HepG2 (cell line): Measurements from ENCODE around the gene ITGB2. TPM values are rescaled to one million over a fixed set of nuclear protein-coding genes. Genes with fewer than 3 reads are reported as not detected.

Experiments used
- BCL6 ChIP-seq: IDR thresholded peaks from 2 replicates; pipeline ENCODE4 v1.6.1; 2016; ENCODE audit warnings: missing genetic modification reagents, missing compliant biosample characterization
- FIP1L1 ChIP-seq: fragments of 200-400 bp; formaldehyde crosslinking; IDR thresholded peaks from 2 replicates; pipeline ENCODE4 v1.6.1; 2018; ENCODE audit warnings: low read depth, mild to moderate bottlenecking, low read length, moderate library complexity, borderline replicate concordance; ENCODE audit not compliant: insufficient read depth
- FOXA3 ChIP-seq: IDR thresholded peaks from 2 replicates; pipeline ENCODE4 v1.6.1; 2016; ENCODE audit warnings: missing genetic modification reagents, missing compliant biosample characterization
- GABPA ChIP-seq, 2 experiments: IDR thresholded peaks; 2 replicates each; pipeline ENCODE4 v1.6.1; 2011 to 2016; ENCODE audit warnings: low read depth in 2 of 2, low read length in 1 of 2, missing biosample characterization in 1 of 2, missing genetic modification characterization in 1 of 2
- GLI4 ChIP-seq: sonication (generic); formaldehyde crosslinking; IDR thresholded peaks from 2 replicates; pipeline ENCODE4 v1.5.1; 2020; ENCODE audit warnings: missing genetic modification reagents, mild to moderate bottlenecking, moderate library complexity, borderline replicate concordance
- HNF4A ChIP-seq: sonication (generic); formaldehyde crosslinking; IDR thresholded peaks from 2 replicates; pipeline ENCODE4 v1.4.0; 2020; ENCODE audit warnings: missing genetic modification reagents
- IRX3 ChIP-seq: sonication (generic); formaldehyde crosslinking; IDR thresholded peaks from 2 replicates; pipeline ENCODE4 v1.8.1; 2023; ENCODE audit warnings: mild to moderate bottlenecking, low read depth, missing genetic modification reagents, borderline replicate concordance
- MTA3 ChIP-seq: sonication (generic); formaldehyde crosslinking; IDR thresholded peaks from 2 replicates; pipeline ENCODE4 v1.4.0; 2020; ENCODE audit warnings: missing genetic modification reagents
- PCBP1 ChIP-seq: fragments of 200-400 bp; formaldehyde crosslinking; IDR thresholded peaks from 2 replicates; pipeline ENCODE4 v1.6.1; 2017; ENCODE audit warnings: mild to moderate bottlenecking, low read depth, low read length, borderline replicate concordance
- SMC3 ChIP-seq: IDR thresholded peaks from 2 replicates; pipeline ENCODE4 v1.6.1; 2011; ENCODE audit warnings: low read length, improper control_type of control experiment
- SP1 ChIP-seq, 2 experiments: fragments of 450-650 bp in 1 of 2; sonication (generic) in 1 of 2; formaldehyde crosslinking in 1 of 2; IDR thresholded peaks; 2 replicates each; pipeline versions ENCODE4 v1.4.0 to v1.6.1; 2016 to 2020; ENCODE audit warnings: missing genetic modification reagents in 1 of 2
- TBX3 ChIP-seq: fragments of 450-650 bp; IDR thresholded peaks from 2 replicates; pipeline ENCODE4 v1.6.1; 2017; ENCODE audit warnings: antibody characterized with exemption, mild to moderate bottlenecking, inconsistent platforms, borderline replicate concordance
- ZFAT ChIP-seq: sonication (generic); formaldehyde crosslinking; conservative IDR thresholded peaks from 2 replicates; pipeline ENCODE4 v1.8.1; 2023; ENCODE audit warnings: missing genetic modification reagents, inconsistent platforms
- ZNF235 ChIP-seq: sonication (generic); formaldehyde crosslinking; IDR thresholded peaks from 2 replicates; pipeline ENCODE4 v1.8.1; 2023; ENCODE audit warnings: mild to moderate bottlenecking, missing genetic modification reagents, borderline replicate concordance
- ZNF83 ChIP-seq: sonication (generic); formaldehyde crosslinking; IDR thresholded peaks from 2 replicates; pipeline ENCODE4 v1.4.0; 2020; ENCODE audit warnings: missing genetic modification reagents, mild to moderate bottlenecking, borderline replicate concordance
- polyA plus RNA-seq, 8 experiments: library from polyadenylated mRNA; depleted of rRNA in 3 of 8; stranded (reverse) in 7 of 8; unstranded in 1 of 8; fragments of >200 nt; fragmentation: Illumina TruSeq in 4 of 8; extraction: Trizol in 4 of 8; gene quantifications; 2 replicates each; pipeline versions ENCODE4 v1.2.1 to v1.2.3, GENCODE V29; 2011 to 2016; ENCODE audit warnings: low read depth in 4 of 8, missing spikeins in 1 of 8, mixed read lengths in 1 of 8; ENCODE audit not compliant: insufficient read depth in 1 of 8
- total RNA-seq, 5 experiments: library from RNA; depleted of rRNA; stranded (reverse); fragments of >200 nt; fragmentation: Illumina TruSeq; extraction: Trizol; gene quantifications; 2 replicates each; pipeline ENCODE4 v1.2.3, GENCODE V29; 2016; ENCODE audit warnings: low read depth in 1 of 5
- TF ChIP-seq, protein P1 (sequence below): sonication (generic); formaldehyde crosslinking; IDR thresholded peaks from 2 replicates; pipeline ENCODE4 v1.4.0; 2020; ENCODE audit warnings: missing genetic modification reagents
- TF ChIP-seq, protein P2 (sequence below): sonication (generic); formaldehyde crosslinking; IDR thresholded peaks from 2 replicates; pipeline ENCODE4 v1.8.0; 2022; ENCODE audit warnings: mild to moderate bottlenecking, missing genetic modification reagents, borderline replicate concordance
- TF ChIP-seq, protein P3 (sequence below): sonication (generic); formaldehyde crosslinking; IDR thresholded peaks from 2 replicates; pipeline ENCODE4 v1.5.0; 2020; ENCODE audit warnings: mild to moderate bottlenecking, missing genetic modification reagents

Gene ITGB2
- total and polyA plus RNA-seq, 2 of the 13 experiments (the other 11 are each of a cell fraction or from before 2014, with no cell fraction given), result 4.2 to 18.0 TPM

DNA sequence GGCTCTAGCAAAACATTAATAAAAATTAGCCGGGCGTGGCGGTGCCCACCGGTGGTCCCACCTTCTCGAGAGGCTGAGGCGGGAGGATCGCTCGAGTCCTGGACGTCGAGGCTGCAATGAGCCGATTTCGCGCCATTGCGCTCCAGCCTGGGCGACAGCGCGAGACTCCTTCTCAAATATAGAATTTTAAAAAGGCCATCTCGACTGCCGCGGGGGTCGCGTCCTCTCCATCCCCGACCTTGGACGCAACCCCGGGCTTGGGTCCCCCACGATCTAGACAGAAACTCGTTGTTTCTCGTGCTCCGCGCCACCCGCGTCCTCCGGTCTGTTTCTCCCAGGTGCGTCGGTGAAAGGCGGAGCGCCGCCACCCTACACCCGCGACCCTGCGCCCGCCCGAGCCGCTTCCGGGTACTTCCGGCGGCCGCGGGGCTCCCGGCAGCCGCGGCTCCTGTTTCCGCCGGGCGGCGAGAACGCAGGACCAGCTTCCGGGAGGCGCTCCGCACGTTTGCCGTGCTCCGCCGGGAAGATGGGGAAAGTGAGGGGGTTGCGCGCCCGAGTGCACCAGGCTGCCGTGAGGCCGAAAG is 18.9 kb upstream of the ITGB2 start, which contains the start of gene SLX9 (continued):
- TF ChIP-seq IRX3 (CRISPR knock-in tag), result peak; percentile 59; the same call in 1 of the 2 replicates
- peak; percentile 41; the same call in 1 of the 2 replicates for TF ChIP-seq TBX3
- TF ChIP-seq FOXA3 (CRISPR knock-in tag), result peak; percentile 61
- TF ChIP-seq, protein P1, sequence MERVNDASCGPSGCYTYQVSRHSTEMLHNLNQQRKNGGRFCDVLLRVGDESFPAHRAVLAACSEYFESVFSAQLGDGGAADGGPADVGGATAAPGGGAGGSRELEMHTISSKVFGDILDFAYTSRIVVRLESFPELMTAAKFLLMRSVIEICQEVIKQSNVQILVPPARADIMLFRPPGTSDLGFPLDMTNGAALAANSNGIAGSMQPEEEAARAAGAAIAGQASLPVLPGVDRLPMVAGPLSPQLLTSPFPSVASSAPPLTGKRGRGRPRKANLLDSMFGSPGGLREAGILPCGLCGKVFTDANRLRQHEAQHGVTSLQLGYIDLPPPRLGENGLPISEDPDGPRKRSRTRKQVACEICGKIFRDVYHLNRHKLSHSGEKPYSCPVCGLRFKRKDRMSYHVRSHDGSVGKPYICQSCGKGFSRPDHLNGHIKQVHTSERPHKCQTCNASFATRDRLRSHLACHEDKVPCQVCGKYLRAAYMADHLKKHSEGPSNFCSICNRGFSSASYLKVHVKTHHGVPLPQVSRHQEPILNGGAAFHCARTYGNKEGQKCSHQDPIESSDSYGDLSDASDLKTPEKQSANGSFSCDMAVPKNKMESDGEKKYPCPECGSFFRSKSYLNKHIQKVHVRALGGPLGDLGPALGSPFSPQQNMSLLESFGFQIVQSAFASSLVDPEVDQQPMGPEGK (CRISPR knock-in tag), result peak; percentile 67; the same call in 1 of the 2 replicates
- no peak for TF ChIP-seq SMC3
- TF ChIP-seq ZNF235 (CRISPR knock-in tag), result peak; percentile 38; the same call in 1 of the 2 replicates
- TF ChIP-seq FIP1L1, result no peak
- TF ChIP-seq GLI4 (CRISPR knock-in tag), result no peak
- TF ChIP-seq ZFAT (CRISPR knock-in tag), result no peak
- no peak for TF ChIP-seq ZNF83 (CRISPR knock-in tag)
- TF ChIP-seq, protein P2, sequence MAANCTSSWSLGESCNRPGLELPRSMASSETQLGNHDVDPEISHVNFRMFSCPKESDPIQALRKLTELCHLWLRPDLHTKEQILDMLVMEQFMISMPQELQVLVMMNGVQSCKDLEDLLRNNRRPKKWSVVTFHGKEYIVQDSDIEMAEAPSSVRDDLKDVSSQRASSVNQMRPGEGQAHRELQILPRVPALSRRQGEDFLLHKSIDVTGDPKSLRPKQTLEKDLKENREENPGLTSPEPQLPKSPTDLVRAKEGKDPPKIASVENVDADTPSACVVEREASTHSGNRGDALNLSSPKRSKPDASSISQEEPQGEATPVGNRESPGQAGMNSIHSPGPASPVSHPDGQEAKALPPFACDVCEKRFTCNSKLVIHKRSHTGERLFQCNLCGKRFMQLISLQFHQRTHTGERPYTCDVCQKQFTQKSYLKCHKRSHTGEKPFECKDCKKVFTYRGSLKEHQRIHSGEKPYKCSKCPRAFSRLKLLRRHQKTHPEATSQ (CRISPR knock-in tag), result no peak
- peak; percentile 98 for TF ChIP-seq GABPA (IDR thresholded peaks at IDR 0.05; ENCODE audit: low read depth, low read length)
- TF ChIP-seq GABPA (CRISPR knock-in tag; IDR thresholded peaks at IDR 0.05; ENCODE audit: low read depth), result peak; percentile 91
- peak; percentile 52; the same call in 1 of the 2 replicates for TF ChIP-seq BCL6
- no peak; the same call in 1 of the 2 replicates for TF ChIP-seq HNF4A
- 0 out of 2 replicates have a peak, but pooled peaks have one; percentile 51 for TF ChIP-seq PCBP1
- no peak for TF ChIP-seq MTA3 (CRISPR knock-in tag)
- TF ChIP-seq, protein P3, sequence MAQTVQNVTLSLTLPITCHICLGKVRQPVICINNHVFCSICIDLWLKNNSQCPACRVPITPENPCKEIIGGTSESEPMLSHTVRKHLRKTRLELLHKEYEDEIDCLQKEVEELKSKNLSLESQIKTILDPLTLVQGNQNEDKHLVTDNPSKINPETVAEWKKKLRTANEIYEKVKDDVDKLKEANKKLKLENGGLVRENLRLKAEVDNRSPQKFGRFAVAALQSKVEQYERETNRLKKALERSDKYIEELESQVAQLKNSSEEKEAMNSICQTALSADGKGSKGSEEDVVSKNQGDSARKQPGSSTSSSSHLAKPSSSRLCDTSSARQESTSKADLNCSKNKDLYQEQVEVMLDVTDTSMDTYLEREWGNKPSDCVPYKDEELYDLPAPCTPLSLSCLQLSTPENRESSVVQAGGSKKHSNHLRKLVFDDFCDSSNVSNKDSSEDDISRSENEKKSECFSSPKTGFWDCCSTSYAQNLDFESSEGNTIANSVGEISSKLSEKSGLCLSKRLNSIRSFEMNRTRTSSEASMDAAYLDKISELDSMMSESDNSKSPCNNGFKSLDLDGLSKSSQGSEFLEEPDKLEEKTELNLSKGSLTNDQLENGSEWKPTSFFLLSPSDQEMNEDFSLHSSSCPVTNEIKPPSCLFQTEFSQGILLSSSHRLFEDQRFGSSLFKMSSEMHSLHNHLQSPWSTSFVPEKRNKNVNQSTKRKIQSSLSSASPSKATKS (CRISPR knock-in tag), result no peak
- TF ChIP-seq SP1 (IDR thresholded peaks at IDR 0.05), result no peak
- peak; percentile 67 for TF ChIP-seq SP1 (CRISPR knock-in tag; IDR thresholded peaks at IDR 0.05)
